HepG2 (cell line): Measurements from ENCODE around the gene FBXO24. TPM values are rescaled to one million over a fixed set of nuclear protein-coding genes. Genes with fewer than 3 reads are reported as not detected.

Experiments
- AFF4 ChIP-seq: sonication (generic); formaldehyde crosslinking; IDR thresholded peaks from 2 replicates; pipeline ENCODE4 v1.4.0; 2020; ENCODE audit warnings: missing genetic modification reagents
- AHR ChIP-seq: IDR thresholded peaks from 2 replicates; pipeline ENCODE4 v1.6.1; 2018; ENCODE audit warnings: missing genetic modification reagents, missing compliant biosample characterization
- ARID3A ChIP-seq: IDR thresholded peaks from 2 replicates; pipeline ENCODE4 v1.6.1; 2012; ENCODE audit warnings: low read depth, low read length, improper control_type of control experiment
- GTF3A ChIP-seq: sonication (generic); formaldehyde crosslinking; conservative IDR thresholded peaks from 2 replicates; pipeline ENCODE4 v1.4.0; 2020; ENCODE audit warnings: mild to moderate bottlenecking, missing genetic modification reagents
- HOMEZ ChIP-seq: IDR thresholded peaks from 2 replicates; pipeline ENCODE4 v1.6.1; 2016; ENCODE audit warnings: low read depth
- JUN ChIP-seq: sonication (generic); formaldehyde crosslinking; IDR thresholded peaks from 2 replicates; pipeline ENCODE4 v1.4.0; 2020; ENCODE audit warnings: mild to moderate bottlenecking, missing genetic modification reagents
- KDM6A ChIP-seq: IDR thresholded peaks from 2 replicates; pipeline ENCODE4 v1.6.1; 2016; ENCODE audit warnings: low read depth
- MLX ChIP-seq: IDR thresholded peaks from 2 replicates; pipeline ENCODE4 v1.6.1; 2016
- NFYB ChIP-seq: sonication (generic); formaldehyde crosslinking; IDR thresholded peaks from 2 replicates; pipeline ENCODE4 v1.4.0; 2020; ENCODE audit warnings: missing genetic modification reagents
- ONECUT2 ChIP-seq: sonication (generic); formaldehyde crosslinking; IDR thresholded peaks from 2 replicates; pipeline ENCODE4 v1.4.0; 2020; ENCODE audit warnings: missing genetic modification reagents
- POLR2A ChIP-seq, 2 experiments: IDR thresholded peaks; 2 replicates each; pipeline ENCODE4 v1.6.1; 2011; ENCODE audit warnings: low read depth in 2 of 2, low read length in 2 of 2, mild to moderate bottlenecking in 1 of 2, moderate library complexity in 1 of 2; ENCODE audit not compliant: insufficient read depth in 1 of 2
- PRMT3 ChIP-seq: sonication (generic); formaldehyde crosslinking; IDR thresholded peaks from 2 replicates; pipeline ENCODE4 v1.8.1; 2022; ENCODE audit warnings: low read depth, mild to moderate bottlenecking, moderate library complexity, missing genetic modification reagents, borderline replicate concordance
- REPIN1 ChIP-seq: sonication (generic); formaldehyde crosslinking; IDR thresholded peaks from 2 replicates; pipeline ENCODE4 v1.8.0; 2022; ENCODE audit warnings: missing genetic modification reagents, low read depth, mild to moderate bottlenecking, borderline replicate concordance
- REXO4 ChIP-seq: sonication (generic); formaldehyde crosslinking; IDR thresholded peaks from 2 replicates; pipeline ENCODE4 v1.8.0; 2022; ENCODE audit warnings: missing genetic modification reagents, mild to moderate bottlenecking, borderline replicate concordance
- ZFYVE20 ChIP-seq: sonication (generic); formaldehyde crosslinking; IDR thresholded peaks from 2 replicates; pipeline ENCODE4 v1.8.0; 2023; ENCODE audit warnings: low read depth, mild to moderate bottlenecking, moderate library complexity, missing genetic modification reagents, borderline replicate concordance
- ZNF3 ChIP-seq: IDR thresholded peaks from 2 replicates; pipeline ENCODE4 v1.7.0; 2017; ENCODE audit warnings: inconsistent platforms
- ZNF737 ChIP-seq: sonication (generic); formaldehyde crosslinking; IDR thresholded peaks from 2 replicates; pipeline ENCODE4 v1.5.0; 2020; ENCODE audit warnings: missing genetic modification reagents, mild to moderate bottlenecking, borderline replicate concordance
- ZNF782 ChIP-seq: sonication (generic); formaldehyde crosslinking; IDR thresholded peaks from 2 replicates; pipeline ENCODE4 v1.4.0; 2020; ENCODE audit warnings: missing genetic modification reagents, mild to moderate bottlenecking, borderline replicate concordance
- ZNF788 ChIP-seq: sonication (generic); formaldehyde crosslinking; IDR thresholded peaks from 2 replicates; pipeline ENCODE4 v1.5.0; 2020; ENCODE audit warnings: mild to moderate bottlenecking, missing genetic modification reagents, borderline replicate concordance
- polyA plus RNA-seq, 8 experiments: library from polyadenylated mRNA; depleted of rRNA in 3 of 8; stranded (reverse) in 7 of 8; unstranded in 1 of 8; fragments of >200 nt; fragmentation: Illumina TruSeq in 4 of 8; extraction: Trizol in 4 of 8; gene quantifications; 2 replicates each; pipeline versions ENCODE4 v1.2.1 to v1.2.3, GENCODE V29; 2011 to 2016; ENCODE audit warnings: low read depth in 4 of 8, missing spikeins in 1 of 8, mixed read lengths in 1 of 8; ENCODE audit not compliant: insufficient read depth in 1 of 8
- total RNA-seq, 5 experiments: library from RNA; depleted of rRNA; stranded (reverse); fragments of >200 nt; fragmentation: Illumina TruSeq; extraction: Trizol; gene quantifications; 2 replicates each; pipeline ENCODE4 v1.2.3, GENCODE V29; 2016; ENCODE audit warnings: low read depth in 1 of 5

Gene FBXO24
- total and polyA plus RNA-seq, 2 of the 13 experiments (the other 11 are each of a cell fraction or from before 2014, with no cell fraction given): 0.20 to 0.55 TPM

GRCh38 chr7:100544386-100544785 lies 41.7 kb upstream of the FBXO24 start (continued):
- TF ChIP-seq AFF4 (CRISPR knock-in tag): 0 out of 2 replicates have a peak, but pooled peaks have one; percentile 57
- no peak for TF ChIP-seq ZNF737
- no peak for TF ChIP-seq POLR2A (IDR thresholded peaks at IDR 0.05; ENCODE audit: insufficient read depth in 1 of 2, low read depth in 2 of 2, low read length in 2 of 2)
- no peak for TF ChIP-seq JUN (CRISPR knock-in tag)
- TF ChIP-seq HOMEZ (CRISPR knock-in tag): 0 out of 2 replicates have a peak, but pooled peaks have one; percentile 27
- TF ChIP-seq AHR (CRISPR knock-in tag): no peak
- no peak for TF ChIP-seq ARID3A
- TF ChIP-seq PRMT3 (CRISPR knock-in tag): no peak
- no peak for TF ChIP-seq ONECUT2 (CRISPR knock-in tag)
- no peak for TF ChIP-seq REXO4
- TF ChIP-seq ZFYVE20 (CRISPR knock-in tag): no peak
- no peak for TF ChIP-seq GTF3A (CRISPR knock-in tag)
- no peak for TF ChIP-seq ZNF3 (CRISPR knock-in tag)
- TF ChIP-seq MLX (CRISPR knock-in tag): peak; percentile 61; the same call in 1 of the 2 replicates
- no peak for TF ChIP-seq NFYB (CRISPR knock-in tag)
- TF ChIP-seq REPIN1: no peak
- TF ChIP-seq ZNF782 (CRISPR knock-in tag): no peak
- peak; percentile 29; the same call in 1 of the 2 replicates for TF ChIP-seq KDM6A (CRISPR knock-in tag)
- no peak; the same call in 1 of the 2 replicates for TF ChIP-seq ZNF788
